ENCODE results near the gene GPR142. TPM values are rescaled to one million over a fixed set of nuclear protein-coding genes. Genes with fewer than 3 reads are reported as not detected.

GPR142 gene, protein sequence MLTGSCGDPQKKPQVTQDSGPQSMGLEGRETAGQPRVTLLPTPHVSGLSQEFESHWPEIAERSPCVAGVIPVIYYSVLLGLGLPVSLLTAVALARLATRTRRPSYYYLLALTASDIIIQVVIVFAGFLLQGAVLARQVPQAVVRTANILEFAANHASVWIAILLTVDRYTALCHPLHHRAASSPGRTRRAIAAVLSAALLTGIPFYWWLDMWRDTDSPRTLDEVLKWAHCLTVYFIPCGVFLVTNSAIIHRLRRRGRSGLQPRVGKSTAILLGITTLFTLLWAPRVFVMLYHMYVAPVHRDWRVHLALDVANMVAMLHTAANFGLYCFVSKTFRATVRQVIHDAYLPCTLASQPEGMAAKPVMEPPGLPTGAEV
- 0.16 and 0.19 TPM in 2 replicates for total RNA-seq

DNA sequence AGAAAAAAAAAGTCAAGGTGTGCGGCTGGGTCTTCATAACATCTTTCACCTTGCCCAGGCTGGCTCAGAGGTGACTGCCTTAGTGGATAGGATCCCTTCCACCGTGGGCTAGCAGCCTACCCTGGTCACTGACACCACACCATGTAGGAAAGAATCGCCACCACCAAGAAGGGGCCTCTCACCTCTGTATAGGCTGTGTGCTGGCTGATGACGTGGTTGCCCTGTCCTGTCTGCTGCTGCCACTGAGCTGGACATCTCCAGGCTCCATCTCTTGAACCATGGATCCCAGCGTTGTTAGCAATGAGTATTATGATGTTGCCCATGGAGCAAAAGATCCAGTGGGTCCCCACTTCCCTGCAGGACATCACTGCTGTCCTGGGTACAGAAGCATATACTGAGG, at the start of gene GPR142:
Gene GPR142, plus strand, starts transcription at position 301 of the 400 bp plus-strand sequence. CDS start 2,035 bp downstream, outside the sequence.

DNA sequence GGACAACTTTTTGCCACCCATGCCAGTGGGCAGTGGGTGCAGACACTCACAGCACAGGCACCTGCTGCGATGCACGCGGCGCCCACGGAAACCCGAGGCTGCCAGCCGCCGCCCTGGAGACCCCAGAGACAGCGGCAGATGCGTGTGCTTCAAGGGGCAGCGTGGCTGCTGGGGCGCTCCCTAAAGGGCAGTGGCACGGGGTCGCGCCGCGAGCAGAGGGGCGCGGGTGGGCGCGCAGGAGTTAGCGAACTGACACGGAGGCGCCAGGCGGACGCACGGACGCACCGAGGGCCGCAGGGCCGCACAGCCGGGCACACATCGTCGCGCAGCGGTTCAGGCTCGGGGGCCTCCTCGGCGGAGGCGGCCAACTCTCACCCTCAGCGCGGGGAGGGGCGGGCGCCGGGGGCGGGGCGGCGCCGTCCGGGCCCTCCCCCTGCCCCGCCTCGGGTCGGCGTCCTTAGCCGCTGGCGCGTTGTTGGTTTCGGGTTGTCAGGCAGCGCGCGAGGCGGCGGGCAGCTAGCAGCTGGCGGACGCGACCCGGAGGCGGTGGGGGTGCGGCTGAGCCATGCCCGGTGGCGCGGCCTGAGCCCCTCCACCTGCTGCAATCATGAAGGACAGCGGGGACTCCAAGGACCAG, 41.4 kb upstream of the GPR142 start, which contains the start of gene KIF19:
Gene KIF19, plus strand, starts transcription at position 484 of the 637 bp plus-strand sequence. Its CDS starts 124 bp downstream, at position 608.

DNA sequence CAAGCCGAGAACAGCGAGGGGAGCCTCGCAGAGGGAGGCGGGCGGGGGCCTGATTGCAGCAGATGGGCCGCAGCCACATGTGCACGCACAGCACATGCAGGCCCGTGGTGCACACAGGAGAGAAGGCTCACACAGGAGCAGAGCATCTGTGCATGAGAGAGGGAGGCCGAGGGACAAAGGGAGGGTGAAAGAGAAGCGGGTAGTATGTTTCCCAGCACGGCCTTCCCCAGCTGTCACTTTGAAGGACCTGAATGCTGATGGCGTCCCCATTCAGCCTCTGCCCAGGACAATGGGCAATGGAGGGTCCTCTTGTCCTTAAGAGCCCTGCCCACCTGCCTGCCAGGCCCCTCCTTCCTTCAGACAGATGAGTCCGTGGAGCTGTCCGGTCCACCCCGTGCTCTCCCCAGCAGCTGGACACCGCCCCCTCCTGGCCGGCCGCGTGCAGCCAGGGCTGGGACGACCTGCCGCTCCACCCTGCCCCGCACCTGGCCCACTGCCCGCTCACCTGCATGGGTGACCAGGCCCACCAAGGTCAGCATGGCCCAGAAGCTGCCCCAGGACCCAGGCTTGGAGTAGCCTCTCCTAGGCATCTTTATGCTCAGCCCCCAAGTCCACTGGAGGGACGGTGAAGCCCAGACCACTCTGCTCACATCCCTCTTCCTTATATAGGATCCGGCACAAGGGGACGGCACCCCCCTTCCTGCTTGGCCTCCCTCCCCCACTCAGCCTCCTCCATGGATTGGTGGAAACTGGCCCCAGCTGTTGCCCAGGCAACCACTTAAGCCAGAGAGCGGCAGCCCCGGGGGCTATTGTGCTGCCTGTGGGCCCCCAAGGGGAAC, 5.9 kb upstream of the GPR142 start, which contains the start of gene BTBD17:
Gene BTBD17, minus strand, starts transcription at position 639 of the 839 bp plus-strand sequence. Its CDS starts 49 bp downstream, at position 590.

Other genes with a start within 250 kb of the GPR142 start
- gene RPL38, start 163.8 kb upstream of the GPR142 start, total RNA-seq = 1,871 and 3,067 TPM in 2 replicates
- gene TTYH2, start 153.9 kb upstream of the GPR142 start, total RNA-seq = 0.32 and 0.82 TPM in 2 replicates
- not detected in 2 replicates for gene DNAI2, start 93.3 kb upstream of the GPR142 start, total RNA-seq
- gene KIF19, start 41.3 kb upstream of the GPR142 start, total RNA-seq = 5.0 and 11.3 TPM in 2 replicates
- under 0.01 TPM in 1 of 2 replicates, not detected in the other for gene BTBD17, start 5.6 kb upstream of the GPR142 start, total RNA-seq
- 0.19 and 0.49 TPM in 2 replicates for gene GPRC5C, start 64.6 kb downstream of the GPR142 start, total RNA-seq
- not detected in 2 replicates for gene CD300A, start 99.1 kb downstream of the GPR142 start, total RNA-seq
- gene CD300LB, start 164.0 kb downstream of the GPR142 start, total RNA-seq = not detected in 2 replicates
- not detected in 2 replicates for gene CD300C, start 178.6 kb downstream of the GPR142 start, total RNA-seq
- not detected in 2 replicates for gene CD300H, start 200.0 kb downstream of the GPR142 start, total RNA-seq
- gene CD300LD, start 224.8 kb downstream of the GPR142 start, total RNA-seq = not detected in 2 replicates